Globus pallidus (tissue), 1 donor: ENCODE results near the gene CXCR5.

Source experiments
- DNase-seq: peaks from one replicate; pipeline ENCODE4 v3.0.0-alpha.2; 2015; ENCODE audit warnings: low spot score

The CXCR5 gene

GRCh38 chr11:118927554-118928100 is 43.9 kb downstream of the CXCR5 start:
- DNase-seq: no peak

GRCh38 chr11:118928101-118928869 is 44.6 kb downstream of the CXCR5 start:
- peak; percentile 94 for DNase-seq

- peak; percentile 65 for DNase-seq
These were observed 45.3 kb downstream of the CXCR5 start for GRCh38 chr11:118928870-118929500.

GRCh38 chr11:118929501-118930093 is 45.9 kb downstream of the CXCR5 start:
- DNase-seq: peak; percentile 81

GRCh38 chr11:118930094-118930712 is 46.5 kb downstream of the CXCR5 start:
- DNase-seq: peak; percentile 73

- no peak for DNase-seq
These were observed 47.9 kb downstream of the CXCR5 start for GRCh38 chr11:118931571-118931970.

- no peak for DNase-seq
These were observed 49.8 kb downstream of the CXCR5 start for GRCh38 chr11:118933486-118933885.

- DNase-seq: no peak
These were observed 51.7 kb downstream of the CXCR5 start for GRCh38 chr11:118935376-118935775.

- DNase-seq: no peak
These were observed 55.1 kb downstream of the CXCR5 start for GRCh38 chr11:118938491-118939403.

GRCh38 chr11:118939404-118939915 is 55.8 kb downstream of the CXCR5 start:
- DNase-seq: no peak

- DNase-seq: no peak
These were observed 56.4 kb downstream of the CXCR5 start for GRCh38 chr11:118939953-118940598.

GRCh38 chr11:118947091-118947490 is 63.4 kb downstream of the CXCR5 start:
- no peak for DNase-seq
